ENCODE data around the gene SPATA3.
"Not testable (repeated sequence)": the region's sequence is repeated elsewhere in the genome, so short reads cannot be mapped to it uniquely, and the experiment has no call there.

The SPATA3 gene

DNA sequence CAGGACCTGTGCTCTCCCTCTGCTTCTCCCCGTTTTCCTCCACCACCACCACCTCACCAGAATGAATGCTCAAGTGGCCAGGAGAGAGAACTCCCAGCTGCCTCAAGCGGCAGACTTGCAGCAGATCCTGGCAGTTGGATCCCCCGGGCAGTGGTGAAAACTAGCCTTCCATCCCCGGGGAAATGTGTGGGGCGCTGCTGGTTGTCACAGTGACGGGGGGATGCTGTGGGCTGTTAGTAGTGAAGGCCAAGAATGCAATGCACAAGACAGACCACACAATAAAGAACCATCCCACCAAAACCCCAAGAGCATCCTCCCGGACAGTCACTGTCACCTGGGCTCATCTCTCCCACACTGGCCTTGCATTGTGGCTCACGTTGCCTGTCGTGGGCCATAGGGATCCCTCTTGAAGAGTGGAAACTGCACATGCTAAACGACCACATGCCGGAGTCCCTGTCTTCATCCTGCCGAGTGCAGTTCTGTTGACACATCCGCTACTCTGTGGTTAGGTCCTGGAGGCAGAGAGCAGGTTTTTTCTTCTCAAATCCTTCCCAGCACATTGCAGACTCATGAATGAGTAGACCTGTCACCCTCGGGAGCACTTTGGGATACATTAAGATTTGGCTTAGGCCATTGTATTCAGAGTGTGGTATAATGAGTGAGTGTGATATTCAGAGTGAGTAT lies 13.5 kb downstream of the SPATA3 start:
- Histone ChIP-seq H2AFZ (ENCODE audit: low read depth, low read length) (no peak overlapping the region), H3K27me3 (ENCODE audit: insufficient read depth, low read length) (peaks cover 6% of the 10 kb centered on the region)

DNA sequence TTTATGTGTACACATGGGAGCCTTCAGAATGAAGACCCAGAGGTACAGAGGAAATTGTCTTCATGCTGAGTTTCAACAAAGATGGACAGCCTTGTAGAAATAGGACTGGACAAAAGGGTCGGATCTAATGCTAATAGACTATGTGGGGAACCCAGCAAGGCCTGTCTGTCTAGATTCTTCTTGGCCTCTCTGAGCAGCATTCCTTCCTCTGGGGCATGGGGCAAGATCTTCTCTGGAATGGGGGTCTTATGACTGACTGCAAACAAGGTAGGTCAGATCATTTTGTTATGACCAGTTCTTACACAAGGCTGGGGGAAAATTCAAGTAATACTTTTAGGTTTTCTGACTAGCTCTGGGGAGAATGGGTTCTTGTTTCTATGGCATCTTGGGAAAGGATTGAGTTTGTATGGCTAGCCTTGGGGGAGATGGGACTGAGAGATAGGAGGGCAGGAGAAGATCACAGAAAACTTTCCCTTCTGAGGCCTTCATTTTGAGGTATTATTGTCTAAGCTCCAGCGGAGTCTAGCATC lies 14.3 kb downstream of the SPATA3 start:
- peaks cover 6% of the 10 kb centered on the region for H3K27me3 ChIP-seq (ENCODE audit: insufficient read depth, low read length)
- H3K4me3 ChIP-seq (ENCODE audit: low read length) = no peak overlapping the region
- peaks cover 22% of the 10 kb centered on the region for H3K4me1 ChIP-seq (ENCODE audit: insufficient read depth, low read length)
- H3K9me3 ChIP-seq (ENCODE audit: low read length) = peaks cover 2% of the 10 kb centered on the region
- no peak overlapping the region for H2AFZ ChIP-seq (ENCODE audit: low read depth, low read length)
- H3K36me3 ChIP-seq (ENCODE audit: insufficient read depth, low read length) = no peaks in the 10 kb centered on the region

More for the DNA sequence above, 13.5 kb downstream of the SPATA3 start:
- no peak overlapping the region for H3K4me3 ChIP-seq (ENCODE audit: low read length)
- peaks cover 13% of the 10 kb centered on the region for H3K4me1 ChIP-seq (ENCODE audit: insufficient read depth, low read length)
- no peaks in the 10 kb centered on the region for H3K36me3 ChIP-seq (ENCODE audit: insufficient read depth, low read length)
- H3K9me3 ChIP-seq (ENCODE audit: low read length) = peaks cover 2% of the 10 kb centered on the region

DNA sequence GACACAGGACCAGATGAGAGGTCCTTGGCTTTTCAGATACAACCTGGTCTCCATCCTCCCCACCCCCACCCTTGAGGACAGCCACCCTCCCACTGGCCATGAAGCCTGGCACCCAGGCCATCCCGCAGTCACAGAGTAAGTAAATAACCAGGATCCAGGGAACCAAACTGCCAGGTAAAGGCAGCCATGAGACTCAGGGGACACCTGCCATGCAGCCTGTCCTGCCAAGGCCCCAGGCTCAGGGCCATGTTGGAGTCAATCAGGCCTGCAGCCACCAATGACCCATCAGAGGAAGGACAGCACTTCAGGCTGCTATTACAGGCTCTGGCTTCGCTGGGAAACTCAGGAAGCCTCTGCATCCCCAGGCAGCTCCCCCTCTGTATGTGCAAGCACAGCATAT lies 15.6 kb downstream of the SPATA3 start:
- Histone ChIP-seq H3K27me3 (ENCODE audit: insufficient read depth, low read length) (peaks cover 6% of the 10 kb centered on the region), H3K4me3 (ENCODE audit: low read length) (no peak overlapping the region), H3K4me1 (ENCODE audit: insufficient read depth, low read length) (peaks cover 34% of the 10 kb centered on the region), H3K9me3 (ENCODE audit: low read length) (no peaks in the 10 kb centered on the region), H3K36me3 (ENCODE audit: insufficient read depth, low read length) (no peaks in the 10 kb centered on the region), H2AFZ (ENCODE audit: low read depth, low read length) (no peak overlapping the region)

DNA sequence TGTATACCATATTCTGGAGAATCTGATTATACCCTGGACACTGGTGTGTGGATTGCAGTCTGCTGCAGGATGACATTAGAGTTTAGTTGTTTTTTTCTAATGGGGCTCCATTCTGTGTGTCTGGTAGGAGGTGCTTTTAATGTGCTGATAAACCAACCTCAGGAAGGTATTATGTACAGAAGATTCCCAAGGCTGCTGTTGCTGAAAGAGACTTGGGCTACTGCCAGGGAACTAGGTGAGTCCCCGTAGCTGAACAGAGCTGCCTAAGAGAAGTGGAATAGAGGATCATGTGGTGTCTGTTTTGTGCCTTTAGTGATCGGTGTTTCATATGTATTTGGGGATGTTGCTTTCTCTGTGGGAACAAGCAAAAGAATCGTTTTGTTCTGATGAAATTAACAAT lies 16.5 kb downstream of the SPATA3 start:
- no peak overlapping the region for H2AFZ ChIP-seq (ENCODE audit: low read depth, low read length)
- H3K27me3 ChIP-seq (ENCODE audit: insufficient read depth, low read length) = peaks cover 6% of the 10 kb centered on the region

DNA sequence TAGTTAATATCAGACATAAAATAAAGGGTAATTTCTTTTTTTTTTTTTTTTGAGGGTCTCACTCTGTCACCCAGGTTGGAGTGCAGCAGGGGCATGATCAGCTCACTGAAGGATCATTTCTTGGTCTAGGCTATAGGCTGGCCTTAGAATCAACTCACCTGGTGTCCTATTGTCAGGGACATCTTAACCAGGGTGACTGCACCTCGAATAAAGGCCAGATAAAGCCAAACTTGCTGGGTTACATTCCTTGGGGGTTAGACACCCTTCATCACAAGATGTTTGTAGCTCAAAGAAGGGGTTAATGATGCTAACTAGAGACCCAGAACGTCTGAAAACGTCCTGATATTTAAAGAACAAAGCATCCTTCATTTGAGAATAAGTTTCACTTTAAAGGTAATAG lies 17.9 kb downstream of the SPATA3 start:
- H3K9me3 ChIP-seq (ENCODE audit: low read length) = no peaks in the 10 kb centered on the region
- peaks cover 2% of the 10 kb centered on the region for H3K27me3 ChIP-seq (ENCODE audit: insufficient read depth, low read length)
- no peaks in the 10 kb centered on the region for H3K36me3 ChIP-seq (ENCODE audit: insufficient read depth, low read length)
- H3K4me3 ChIP-seq (ENCODE audit: low read length) = no peak overlapping the region
- H2AFZ ChIP-seq (ENCODE audit: low read depth, low read length) = no peak overlapping the region
- peaks cover 35% of the 10 kb centered on the region for H3K4me1 ChIP-seq (ENCODE audit: insufficient read depth, low read length)

More for the DNA sequence above, 16.5 kb downstream of the SPATA3 start:
- no peaks in the 10 kb centered on the region for H3K9me3 ChIP-seq (ENCODE audit: low read length)
- H3K36me3 ChIP-seq (ENCODE audit: insufficient read depth, low read length) = no peaks in the 10 kb centered on the region
- no peak overlapping the region for H3K4me3 ChIP-seq (ENCODE audit: low read length)
- H3K4me1 ChIP-seq (ENCODE audit: insufficient read depth, low read length) = peaks cover 35% of the 10 kb centered on the region

DNA sequence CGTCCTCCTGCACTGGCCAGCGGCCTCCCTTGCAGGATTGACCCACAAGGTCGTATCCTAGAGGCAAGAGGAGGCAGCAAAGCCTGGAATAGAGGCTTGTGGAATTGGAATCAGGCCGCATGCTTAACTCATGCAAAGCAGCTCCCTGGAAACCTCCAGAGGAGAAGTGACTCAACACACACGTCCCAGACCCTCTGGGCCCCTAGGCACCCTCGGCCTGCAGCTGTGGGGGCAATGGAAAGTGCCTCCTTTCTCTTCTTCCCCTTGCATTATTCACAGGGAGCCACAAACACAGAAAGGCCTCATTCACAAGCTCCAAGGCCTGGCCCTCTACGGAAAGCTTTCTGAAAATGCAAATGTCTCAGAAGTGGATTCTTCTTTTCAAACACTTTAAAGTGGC lies 19.6 kb downstream of the SPATA3 start:
- Histone ChIP-seq H3K4me3 (ENCODE audit: low read length) (no peak overlapping the region), H3K27me3 (ENCODE audit: insufficient read depth, low read length) (no peaks in the 10 kb centered on the region), H3K4me1 (ENCODE audit: insufficient read depth, low read length) (peaks cover 25% of the 10 kb centered on the region), H2AFZ (ENCODE audit: low read depth, low read length) (peak overlapping the region; percentile 43), H3K36me3 (ENCODE audit: insufficient read depth, low read length) (no peaks in the 10 kb centered on the region), H3K9me3 (ENCODE audit: low read length) (no peaks in the 10 kb centered on the region)

DNA sequence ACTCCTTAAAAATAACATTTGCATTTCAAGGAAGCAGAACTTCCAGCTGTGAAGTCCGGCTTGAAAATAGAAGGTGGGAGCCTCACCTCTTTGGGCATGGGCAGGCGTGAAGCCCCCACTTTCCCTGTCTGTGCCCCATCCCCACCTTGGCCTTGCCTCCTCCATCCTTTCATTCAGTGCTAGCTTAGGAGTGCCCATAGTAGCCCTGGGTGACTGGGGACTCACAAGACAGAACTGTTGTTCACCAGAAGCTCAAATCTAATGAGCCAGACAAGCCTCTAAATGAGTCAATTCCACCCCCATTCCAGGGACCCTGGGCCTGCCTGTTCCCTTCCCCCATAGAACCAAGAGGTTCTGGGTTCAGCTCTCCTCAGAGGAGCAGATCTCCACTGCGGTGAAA lies 20.0 kb downstream of the SPATA3 start:
- H3K27me3 ChIP-seq (ENCODE audit: insufficient read depth, low read length) = no peaks in the 10 kb centered on the region
- H2AFZ ChIP-seq (ENCODE audit: low read depth, low read length) = peak overlapping the region; percentile 43
- H3K4me1 ChIP-seq (ENCODE audit: insufficient read depth, low read length) = peaks cover 25% of the 10 kb centered on the region
- H3K36me3 ChIP-seq (ENCODE audit: insufficient read depth, low read length) = no peaks in the 10 kb centered on the region
- H3K9me3 ChIP-seq (ENCODE audit: low read length) = no peaks in the 10 kb centered on the region
- no peak overlapping the region for H3K4me3 ChIP-seq (ENCODE audit: low read length)

DNA sequence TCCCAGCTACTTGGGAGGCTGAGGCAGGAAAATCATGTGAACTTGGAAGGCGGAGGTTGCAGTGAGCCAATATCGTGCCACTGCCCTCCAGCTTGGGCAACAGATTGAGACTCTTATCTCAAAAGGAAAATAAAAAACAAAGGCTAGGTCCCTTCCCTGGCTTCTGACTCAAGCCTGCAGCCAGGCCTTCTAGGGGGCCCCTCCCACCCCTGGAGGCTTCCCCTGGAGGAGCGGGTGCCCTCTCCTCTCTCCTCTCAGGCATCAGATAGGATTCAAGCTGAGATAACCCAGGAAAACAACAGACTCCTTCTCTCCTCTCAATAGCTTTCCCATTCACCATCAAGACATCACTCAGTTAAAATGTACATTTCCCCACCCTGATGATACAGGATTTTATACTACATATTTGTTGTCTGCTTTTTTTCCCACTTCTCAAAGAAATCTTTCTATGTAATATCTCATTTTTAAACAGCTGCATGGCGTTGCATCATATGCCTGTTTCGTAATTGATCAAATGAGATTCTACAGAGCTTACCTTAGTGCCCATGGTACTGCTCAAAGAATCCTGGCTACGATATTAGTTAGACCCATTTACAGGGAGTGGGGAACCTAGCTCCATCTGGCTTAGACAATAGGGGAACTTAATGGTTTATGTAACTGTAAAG lies 20.8 kb downstream of the SPATA3 start:
- H3K36me3 ChIP-seq (ENCODE audit: insufficient read depth, low read length) = no peaks in the 10 kb centered on the region
- peaks cover 25% of the 10 kb centered on the region for H3K4me1 ChIP-seq (ENCODE audit: insufficient read depth, low read length)
- H3K4me3 ChIP-seq (ENCODE audit: low read length) = no peak overlapping the region
- no peaks in the 10 kb centered on the region for H3K9me3 ChIP-seq (ENCODE audit: low read length)
- H2AFZ ChIP-seq (ENCODE audit: low read depth, low read length) = no peak overlapping the region
- no peaks in the 10 kb centered on the region for H3K27me3 ChIP-seq (ENCODE audit: insufficient read depth, low read length)

DNA sequence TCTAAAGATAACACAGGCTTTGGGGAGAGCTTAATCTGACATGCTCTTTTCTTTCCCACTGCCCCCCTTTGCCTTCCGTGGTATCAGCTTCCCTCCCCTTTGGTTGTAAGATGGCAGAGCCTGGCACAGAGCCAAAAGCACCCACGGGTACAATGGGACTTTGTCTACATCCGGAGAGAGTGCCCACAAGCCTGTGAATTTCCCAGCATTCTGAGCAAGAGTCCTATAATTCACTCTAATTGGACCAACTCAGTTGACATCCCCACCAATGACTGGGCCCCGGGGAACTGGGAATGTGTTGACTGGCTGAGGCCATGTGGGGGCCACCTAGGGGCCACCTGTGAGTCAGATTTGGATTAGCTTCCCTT lies 21.3 kb downstream of the SPATA3 start:
- Histone ChIP-seq H3K9me3 (ENCODE audit: low read length) (no peaks in the 10 kb centered on the region), H3K27me3 (ENCODE audit: insufficient read depth, low read length) (no peaks in the 10 kb centered on the region), H2AFZ (ENCODE audit: low read depth, low read length) (no peak overlapping the region), H3K36me3 (ENCODE audit: insufficient read depth, low read length) (no peaks in the 10 kb centered on the region), H3K4me1 (ENCODE audit: insufficient read depth, low read length) (peaks cover 25% of the 10 kb centered on the region), H3K4me3 (ENCODE audit: low read length) (no peak overlapping the region)

DNA sequence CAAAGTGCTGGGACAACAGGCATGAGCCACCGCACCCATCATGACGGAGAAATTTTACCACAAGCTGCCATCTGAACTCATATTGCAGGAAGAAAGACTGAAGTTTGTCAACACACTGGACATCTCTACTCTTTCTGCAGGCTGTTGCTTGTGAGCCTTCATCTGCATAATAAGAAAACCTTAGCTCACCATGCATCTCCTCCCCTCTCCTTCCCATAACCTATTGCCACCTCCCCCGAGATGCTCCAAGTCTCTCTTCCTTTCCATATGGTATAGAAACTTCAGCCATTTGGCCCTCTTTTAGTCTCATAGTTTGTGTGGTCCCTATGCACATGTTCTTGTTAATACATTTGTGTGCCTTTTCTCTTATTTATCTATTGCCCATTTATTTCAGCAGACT lies 22.3 kb downstream of the SPATA3 start:
- no peak overlapping the region for H2AFZ ChIP-seq (ENCODE audit: low read depth, low read length)
- peaks cover 25% of the 10 kb centered on the region for H3K4me1 ChIP-seq (ENCODE audit: insufficient read depth, low read length)
- no peaks in the 10 kb centered on the region for H3K9me3 ChIP-seq (ENCODE audit: low read length)
- H3K4me3 ChIP-seq (ENCODE audit: low read length) = no peak overlapping the region
- no peaks in the 10 kb centered on the region for H3K36me3 ChIP-seq (ENCODE audit: insufficient read depth, low read length)
- no peaks in the 10 kb centered on the region for H3K27me3 ChIP-seq (ENCODE audit: insufficient read depth, low read length)

DNA sequence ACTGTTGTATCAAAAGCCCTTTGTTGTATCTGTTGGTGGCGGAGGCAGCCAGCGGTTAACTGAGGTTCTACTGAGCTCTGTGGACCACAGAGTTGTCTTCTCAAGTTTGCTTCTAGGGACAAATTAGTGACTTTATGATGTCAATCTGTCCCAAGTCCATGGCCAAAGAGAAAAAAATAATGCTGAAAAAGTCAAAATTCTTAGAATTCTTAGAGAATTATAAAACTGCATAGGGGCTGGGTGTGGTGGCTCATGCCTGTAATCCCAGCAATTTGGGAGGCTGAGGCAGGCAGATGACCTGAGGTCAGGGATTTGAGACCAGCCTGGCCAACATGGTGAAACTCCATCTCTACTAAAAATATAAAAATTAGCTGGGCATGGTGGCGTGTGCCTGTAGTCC lies 29.1 kb downstream of the SPATA3 start:
- not testable (repeated sequence) for H3K4me1 ChIP-seq (ENCODE audit: insufficient read depth, low read length); H3K27me3 ChIP-seq (ENCODE audit: insufficient read depth, low read length); H3K4me3 ChIP-seq (ENCODE audit: low read length); H3K9me3 ChIP-seq (ENCODE audit: low read length); H2AFZ ChIP-seq (ENCODE audit: low read depth, low read length); H3K36me3 ChIP-seq (ENCODE audit: insufficient read depth, low read length)

DNA sequence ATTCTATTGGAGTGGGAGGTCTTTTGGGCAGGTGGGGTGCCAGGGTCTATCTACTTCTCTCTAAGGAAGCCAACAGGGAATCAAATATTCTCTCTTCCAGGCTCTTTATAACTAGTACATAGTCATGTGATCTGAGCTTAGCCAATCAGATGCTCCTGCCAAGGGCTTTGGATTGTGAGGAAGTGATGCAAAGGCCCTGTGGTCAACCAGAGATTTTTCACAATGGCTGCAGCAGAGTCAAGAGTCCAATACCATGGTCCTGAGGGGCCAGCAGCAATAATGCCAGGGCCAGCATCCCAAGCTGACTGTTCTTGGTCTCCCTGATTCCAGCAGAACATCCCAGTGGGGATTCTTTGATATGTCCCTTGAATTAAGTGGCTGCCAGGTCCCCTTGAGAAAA lies 33.0 kb downstream of the SPATA3 start:
- H3K36me3 ChIP-seq (ENCODE audit: insufficient read depth, low read length) = no peaks in the 10 kb centered on the region
- no peak overlapping the region for H3K4me3 ChIP-seq (ENCODE audit: low read length)
- no peak overlapping the region for H2AFZ ChIP-seq (ENCODE audit: low read depth, low read length)
- H3K27me3 ChIP-seq (ENCODE audit: insufficient read depth, low read length) = peaks cover 14% of the 10 kb centered on the region
- H3K9me3 ChIP-seq (ENCODE audit: low read length) = no peaks in the 10 kb centered on the region
- H3K4me1 ChIP-seq (ENCODE audit: insufficient read depth, low read length) = no peaks in the 10 kb centered on the region

DNA sequence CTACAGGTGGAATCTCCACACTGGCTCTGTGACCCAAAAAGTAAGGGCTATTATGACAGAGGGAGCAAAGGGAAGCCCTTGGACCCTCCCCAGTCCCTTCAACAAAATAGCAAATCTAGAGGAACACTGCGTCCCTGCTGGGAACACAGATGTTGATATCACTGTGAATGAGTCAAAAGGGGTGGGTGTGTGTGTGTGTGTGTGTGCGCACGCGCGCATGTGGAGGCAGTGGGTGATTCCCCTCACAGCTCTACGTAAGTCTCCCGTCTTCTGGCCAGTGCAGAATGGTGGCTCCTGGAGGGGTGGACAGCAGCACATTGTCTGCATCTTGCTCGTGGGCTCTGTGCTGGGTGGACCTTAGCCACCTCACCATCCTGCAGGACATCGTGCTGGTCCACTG lies 33.6 kb downstream of the SPATA3 start:
- Histone ChIP-seq H2AFZ (ENCODE audit: low read depth, low read length) (no peak overlapping the region), H3K4me1 (ENCODE audit: insufficient read depth, low read length) (no peaks in the 10 kb centered on the region), H3K36me3 (ENCODE audit: insufficient read depth, low read length) (no peaks in the 10 kb centered on the region), H3K9me3 (ENCODE audit: low read length) (no peaks in the 10 kb centered on the region), H3K27me3 (ENCODE audit: insufficient read depth, low read length) (peaks cover 14% of the 10 kb centered on the region), H3K4me3 (ENCODE audit: low read length) (no peak overlapping the region)
